Endothelial cell of umbilical vein (primary cell): ENCODE results near the gene PKN1. TPM values are rescaled to one million over a fixed set of nuclear protein-coding genes. Genes with fewer than 3 reads are reported as not detected.

Source experiments
- BruUV-seq: library from RNA; stranded (reverse); fragments of 400-500 nt; replicated peaks from 2 replicates; lab custom pipeline; 2021; lab: Mats Ljungman, UMichigan
- CTCF ChIA-PET: fragments of 300-600, 350-600 bp; sonication (Branson Sonifier 250); formaldehyde crosslinking; loops from one replicate; lab custom pipeline; 2021; ENCODE audit warnings: antibody characterized with exemption, inconsistent platforms; lab: Charles Lee
- POLR2A ChIA-PET: fragments of 300-600, 350-600 bp; sonication (Branson Sonifier 250); formaldehyde crosslinking; loops from one replicate; lab custom pipeline; 2021; ENCODE audit warnings: antibody characterized with exemption, inconsistent platforms; lab: Charles Lee
- DNase-seq: peaks from one replicate; pipeline ENCODE4 v3.0.0-alpha.2; 2011; ENCODE audit warnings: low read depth, low spot score
- FAIRE-seq: peaks from 2 replicates; lab custom pipeline; 2011; peaks lifted over from hg19 to GRCh38; lab: Jason Lieb, UNC
- H2AFZ ChIP-seq: 2 replicates; pipeline ENCODE4 v1.6.0; 2012; ENCODE audit warnings: low read depth, low read length, control low read depth, inconsistent platforms
- H3K27ac ChIP-seq: 2 replicates; pipeline ENCODE4 v1.5.1; 2011; ENCODE audit warnings: low read depth, mild to moderate bottlenecking, control low read depth, low read length, moderate library complexity; ENCODE audit not compliant: insufficient read depth
- H3K27me3 ChIP-seq, 2 experiments: 2 replicates each; pipeline versions ENCODE4 v1.6.0 to v1.6.1; 2011; ENCODE audit warnings: low read length in 2 of 2, mixed read lengths in 1 of 2; ENCODE audit not compliant: control insufficient read depth in 2 of 2, insufficient read depth in 2 of 2
- H3K36me3 ChIP-seq, 2 experiments: 2 replicates in 1 of 2; 3 replicates in 1 of 2; pipeline ENCODE4 v1.5.1; 2011; ENCODE audit warnings: low read length in 2 of 2, mild to moderate bottlenecking in 1 of 2, moderate library complexity in 1 of 2; ENCODE audit not compliant: control insufficient read depth in 2 of 2, insufficient read depth in 2 of 2; ENCODE audit errors: extremely low read depth in 1 of 2
- H3K4me1 ChIP-seq: 3 replicates; pipeline ENCODE4 v1.5.1; 2011; ENCODE audit warnings: mild to moderate bottlenecking, low read length; ENCODE audit not compliant: control insufficient read depth, insufficient read depth; ENCODE audit errors: extremely low read depth
- H3K4me2 ChIP-seq: 2 replicates; pipeline ENCODE4 v1.6.1; 2011; ENCODE audit warnings: low read length, control low read depth, mixed read lengths; ENCODE audit not compliant: insufficient read depth
- H3K4me3 ChIP-seq, 3 experiments: fragments of 200-600 bp in 1 of 3; sonication (generic), shearing (Covaris generic) in 1 of 3; replicated peaks in 1 of 3; 2 replicates each; pipeline ENCODE4 v1.5.1; 2011 to 2016; ENCODE audit warnings: control low read depth in 3 of 3, low read length in 3 of 3, mild to moderate bottlenecking in 2 of 3, inconsistent platforms in 1 of 3, low read depth in 1 of 3, moderate library complexity in 1 of 3; ENCODE audit not compliant: insufficient read depth in 1 of 3
- H3K79me2 ChIP-seq: 2 replicates; pipeline ENCODE4 v1.6.0; 2012; ENCODE audit warnings: low read length, inconsistent platforms; ENCODE audit not compliant: control insufficient read depth, insufficient read depth
- H3K9ac ChIP-seq: replicated peaks from 2 replicates; pipeline ENCODE3; 2011; ENCODE audit warnings: low read length, control low read depth; ENCODE audit not compliant: insufficient read depth; ENCODE audit errors: extremely low read depth
- H3K9me1 ChIP-seq: replicated peaks from 3 replicates; pipeline ENCODE4 v1.6.0; 2011; ENCODE audit warnings: mild to moderate bottlenecking, low read length; ENCODE audit not compliant: control insufficient read depth, insufficient read depth; ENCODE audit errors: extremely low read depth
- H3K9me3 ChIP-seq: replicated peaks from 2 replicates; pipeline ENCODE4 v1.5.1; 2012; ENCODE audit warnings: low read length, inconsistent platforms; ENCODE audit not compliant: control insufficient read depth, insufficient read depth
- H4K20me1 ChIP-seq: replicated peaks from 2 replicates; pipeline ENCODE3; 2011; ENCODE audit warnings: mild to moderate bottlenecking, low read length; ENCODE audit not compliant: control insufficient read depth, insufficient read depth; ENCODE audit errors: extremely low read depth
- CTCF ChIP-seq, 2 donors: IDR thresholded peaks; 1 replicate in 1 of 2; 2 replicates in 1 of 2; pipeline ENCODE4 v1.5.1; 2011; ENCODE audit warnings: low read length in 2 of 2, mild to moderate bottlenecking in 2 of 2, moderate library complexity in 2 of 2, control low read depth in 1 of 2, inconsistent platforms in 1 of 2, low read depth in 1 of 2; ENCODE audit not compliant: insufficient read depth in 1 of 2; ENCODE audit errors: extremely low read depth in 1 of 2
- EZH2 ChIP-seq: IDR thresholded peaks from 2 replicates; pipeline ENCODE4 v1.6.1; 2012; ENCODE audit warnings: borderline replicate concordance, low read depth, mild to moderate bottlenecking, moderate library complexity, low read length, inconsistent platforms; ENCODE audit not compliant: severe bottlenecking
- JUN ChIP-seq: IDR thresholded peaks from 2 replicates; pipeline ENCODE4 v1.6.1; 2011; ENCODE audit warnings: borderline replicate concordance, low read depth; ENCODE audit not compliant: insufficient read length, insufficient read depth
- MAX ChIP-seq: IDR thresholded peaks from 2 replicates; pipeline ENCODE4 v1.6.1; 2011; ENCODE audit not compliant: insufficient read depth, insufficient read length
- MYC ChIP-seq: IDR thresholded peaks from one replicate; pipeline ENCODE4 v1.6.1; 2011; ENCODE audit warnings: mild to moderate bottlenecking, low read depth, low read length
- POLR2A ChIP-seq: IDR thresholded peaks from 2 replicates; pipeline ENCODE4 v1.6.1; 2012; ENCODE audit warnings: low read depth, mild to moderate bottlenecking, control low read depth, low read length
- dilution Hi-C: fragments of 300-500 bp; cut with MboI; formaldehyde crosslinking; loops from one replicate; pipeline ENCODE4 v1.15.0; 2019; ENCODE audit warnings: low sequenced_read_pairs; ENCODE audit not compliant: extremely low pct_ligation_motif_present
- intact Hi-C: fragments of 100-400 bp; cut with micrococcal nuclease; formaldehyde crosslinking; loops from one replicate; pipeline ENCODE4 v1.10.0; 2022
- polyA plus RNA-seq, 4 experiments: library from polyadenylated mRNA; depleted of rRNA in 3 of 4; stranded (reverse) in 3 of 4; unstranded in 1 of 4; fragments of >200 nt; gene quantifications; 2 replicates each; pipeline versions ENCODE4 v1.2.1 to v1.2.3, GENCODE V29; 2011 to 2012; ENCODE audit warnings: missing spikeins in 1 of 4
- total RNA-seq: library from RNA; stranded (reverse); gene quantifications from 2 replicates; pipeline ENCODE4 v1.2.3, GENCODE V29; 2021

PKN1 gene
- total and polyA plus RNA-seq, 2 donors (not counting 3 experiments of a cell fraction or from before 2014, with no cell fraction given) = 148 to 302 TPM

GRCh38 chr19:14425696-14426138 is 7.4 kb upstream of the PKN1 start:
- CTCF ChIA-PET = no interaction called here
- dilution Hi-C loops = no loop called here

GRCh38 chr19:14427461-14427860 is 5.6 kb upstream of the PKN1 start:
- intact Hi-C loops (no loop called here), dilution Hi-C loops (no loop called here)
- DNase-seq (no peak), FAIRE-seq (no peak)
- POLR2A ChIA-PET = interaction anchor here (0.7 kb wide), 1 partner anchor 8 kb away, joined by 3 read pairs; no protein-coding TSS in a partner anchor
- CTCF ChIA-PET = no interaction called here
- TF ChIP-seq EZH2 (no peak), POLR2A (no peak), MAX (no peak), MYC (no peak), CTCF (IDR thresholded peaks at IDR 0.05; ENCODE audit: extremely low read depth in 1 of 2, insufficient read depth in 1 of 2, low read depth in 1 of 2, low read length in 2 of 2) (no peak), JUN (no peak)
- Histone ChIP-seq H3K9me1 (no peaks in the 10 kb centered on the region), H3K4me3 (no peak overlapping the region), H3K79me2 (no peaks in the 10 kb centered on the region), H3K4me2 (no peak overlapping the region), H3K9me3 (no peaks in the 10 kb centered on the region), H3K9ac (no peak overlapping the region), H3K27me3 (peaks cover 0 to 2% of the 10 kb centered on the region in 2 experiments), H3K4me1 (no peaks in the 10 kb centered on the region), H3K27ac (no peak overlapping the region), H4K20me1 (no peaks in the 10 kb centered on the region), H3K36me3 (no peaks in the 10 kb centered on the region), H2AFZ (no peak overlapping the region)
- no TSS peak for BruUV-seq

More at GRCh38 chr19:14425696-14426138, 7.4 kb upstream of the PKN1 start:
- no TSS peak for BruUV-seq
- Histone ChIP-seq H3K36me3 (no peaks in the 10 kb centered on the region), H4K20me1 (no peaks in the 10 kb centered on the region), H3K9me3 (no peaks in the 10 kb centered on the region), H3K9me1 (no peaks in the 10 kb centered on the region), H3K4me3 (no peak overlapping the region), H2AFZ (no peak overlapping the region), H3K9ac (no peak overlapping the region), H3K4me2 (no peak overlapping the region), H3K27me3 (peaks cover 0 to 1% of the 10 kb centered on the region in 2 experiments), H3K4me1 (no peaks in the 10 kb centered on the region), H3K27ac (no peak overlapping the region), H3K79me2 (no peaks in the 10 kb centered on the region)
- no peak for TF ChIP-seq JUN
- TF ChIP-seq EZH2 = no peak
- intact Hi-C loops = no loop called here
- FAIRE-seq (peak; percentile 42), DNase-seq (no peak)
- POLR2A ChIA-PET = no interaction called here
